Right renal cortex interstitium (tissue), 3 donors: ENCODE measurements around the gene CCNI2. TPM values are rescaled to one million over a fixed set of nuclear protein-coding genes. Genes with fewer than 3 reads are reported as not detected.

Experiments
- DNase-seq, 3 donors: peaks; one replicate each; pipeline ENCODE4 v3.0.0-alpha.2; 2013; ENCODE audit warnings: low read depth in 3 of 3, low spot score in 2 of 3
- polyA plus RNA-seq, 3 donors: library from polyadenylated mRNA; unstranded; fragments of 120-200 nt; gene quantifications; one replicate each; pipeline ENCODE4 v1.2.1, GENCODE V29; 2013; ENCODE audit not compliant: insufficient read length in 3 of 3

The CCNI2 gene
- polyA plus RNA-seq, 3 donors: 2.6 to 4.2 (median 3.0) TPM

DNA sequence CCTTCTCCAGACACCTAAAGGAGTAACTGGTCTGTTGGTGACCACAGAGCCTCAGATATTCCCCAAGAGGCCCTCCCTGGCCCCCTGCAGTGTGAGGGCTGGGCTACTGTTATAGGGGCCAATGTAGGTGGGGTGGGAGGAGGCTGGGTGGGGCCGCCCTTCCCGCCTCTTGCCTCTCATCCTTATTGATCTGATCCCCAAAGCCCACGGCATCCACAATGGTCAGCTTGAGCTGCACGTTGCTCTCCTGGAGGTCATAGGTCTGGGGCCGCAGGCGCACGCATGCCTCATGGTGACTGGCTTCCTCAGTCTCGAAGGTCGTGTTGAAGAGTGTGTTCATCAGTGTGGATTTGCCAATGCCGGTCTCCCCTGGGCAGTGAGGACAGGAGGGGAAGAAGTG lies 16.8 kb downstream of the CCNI2 start:
- no peak for DNase-seq

DNA sequence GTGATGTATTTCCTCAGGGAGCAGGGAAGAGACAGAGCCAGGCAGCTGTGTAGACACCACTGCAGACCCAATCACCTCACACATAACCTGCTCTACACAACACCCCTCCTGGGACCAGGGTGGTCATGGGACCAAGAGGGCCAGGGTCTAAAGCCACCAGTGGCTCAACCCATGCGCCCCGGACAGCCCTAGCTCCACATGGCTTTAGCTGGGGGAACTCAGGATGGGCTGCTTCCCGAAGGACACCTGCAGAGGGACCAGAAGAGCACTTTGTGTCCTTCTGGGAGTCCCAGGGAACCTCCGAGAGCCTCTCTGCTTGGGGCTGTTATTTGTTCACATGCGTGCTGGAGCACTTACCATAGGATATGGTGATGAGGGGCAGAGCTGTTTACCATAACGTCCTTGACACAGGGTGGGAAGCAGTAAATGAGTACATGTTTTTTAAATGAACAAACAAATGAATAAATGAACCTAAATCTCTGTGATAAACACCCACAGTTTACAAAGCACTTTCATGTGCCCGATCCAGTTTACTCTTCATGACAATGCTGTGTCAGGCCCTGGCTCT lies 17.5 kb downstream of the CCNI2 start:
- DNase-seq: no peak

DNA sequence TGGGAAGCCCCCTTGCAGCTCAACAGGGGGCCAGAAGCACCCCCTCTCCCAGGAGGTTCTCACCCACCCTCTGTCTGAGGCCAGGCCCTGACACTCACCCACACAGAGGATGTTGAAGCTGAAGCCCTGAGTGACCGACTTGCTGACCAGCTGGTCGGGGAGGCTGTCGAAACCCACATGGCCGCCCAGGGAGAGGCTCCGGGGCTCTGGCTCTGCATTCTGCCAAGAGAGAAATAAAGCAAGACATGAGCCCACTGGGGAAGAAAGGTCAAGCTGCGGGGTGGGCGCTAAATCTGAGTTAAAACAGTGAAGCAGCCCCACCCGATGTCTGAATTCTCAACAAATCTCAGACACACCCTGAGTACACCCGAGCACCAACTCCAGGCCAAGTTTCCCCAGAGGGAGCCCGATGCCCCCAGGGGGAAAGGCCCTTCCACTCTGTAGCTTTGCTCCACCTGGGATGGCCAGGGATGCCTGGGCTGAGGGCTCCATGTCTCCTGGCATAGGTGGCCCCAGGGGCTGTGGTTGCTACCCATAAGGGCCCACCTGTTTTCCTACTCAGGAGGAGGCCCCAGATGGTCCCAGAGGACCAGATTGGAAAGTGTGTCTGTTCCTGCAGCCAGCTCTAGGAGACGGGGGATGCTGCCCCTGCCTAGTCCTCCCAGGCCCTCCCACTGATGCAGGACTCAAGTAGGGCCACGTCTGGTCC lies 18.2 kb downstream of the CCNI2 start:
- DNase-seq: no peak

GRCh38 chr5:132766020-132766805 lies 19.0 kb downstream of the CCNI2 start:
- no peak for DNase-seq

DNA sequence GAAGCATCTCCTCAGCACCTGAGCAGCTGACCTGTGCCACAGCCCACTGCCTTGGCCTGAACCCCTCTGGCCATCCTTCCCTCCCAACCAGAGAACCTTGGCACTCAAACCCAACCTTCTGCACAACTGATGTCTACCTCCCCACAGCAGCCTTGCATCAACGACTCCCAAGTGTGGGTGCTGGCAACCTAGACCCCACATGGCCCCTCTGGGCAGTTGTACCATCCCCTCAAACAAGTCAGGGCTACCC lies 19.5 kb downstream of the CCNI2 start:
- no peak for DNase-seq

DNA sequence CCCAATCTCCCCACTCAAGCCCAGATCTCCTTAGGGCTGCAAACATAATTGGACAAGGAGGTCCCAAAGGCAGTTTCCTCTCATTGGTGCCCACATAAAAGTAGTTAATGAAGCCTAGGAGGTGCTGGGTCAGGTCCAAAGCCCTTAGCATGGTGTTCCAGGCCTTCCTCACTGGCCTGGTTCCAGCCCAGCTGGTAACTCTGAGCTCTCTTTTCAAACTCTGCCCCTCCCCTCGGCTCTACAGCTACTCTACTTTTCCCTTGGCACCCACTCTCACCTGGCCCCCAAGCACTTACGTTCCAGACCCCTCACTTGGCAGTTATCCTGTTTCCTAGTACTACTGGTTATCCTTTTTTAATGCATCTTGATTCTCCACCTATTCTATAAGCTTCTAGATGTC lies 19.9 kb downstream of the CCNI2 start:
- no peak for DNase-seq

DNA sequence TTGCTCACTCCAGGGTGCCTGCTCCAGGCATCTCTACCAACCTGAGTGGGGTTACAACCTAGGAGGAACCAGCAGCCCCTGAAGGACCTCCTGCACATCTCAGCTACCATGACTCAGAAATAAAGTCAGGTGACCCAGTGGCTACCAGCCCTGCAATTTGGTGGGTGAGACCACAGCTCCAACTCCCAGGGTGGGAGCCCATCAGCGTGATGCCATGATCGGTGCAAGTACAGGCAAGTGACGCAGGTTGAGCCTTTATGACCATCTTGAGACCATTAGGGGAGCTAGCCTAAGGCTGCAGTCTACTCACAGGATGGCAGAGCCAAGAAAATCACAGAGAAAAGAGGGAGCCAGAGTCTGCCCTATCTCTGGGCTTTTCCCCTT lies 21.3 kb downstream of the CCNI2 start:
- DNase-seq: no peak

- DNase-seq: no peak
Observed at GRCh38 chr5:132770476-132771159, 23.4 kb downstream of the CCNI2 start.

GRCh38 chr5:132771503-132771998 lies 24.3 kb downstream of the CCNI2 start:
- DNase-seq: no peak

DNA sequence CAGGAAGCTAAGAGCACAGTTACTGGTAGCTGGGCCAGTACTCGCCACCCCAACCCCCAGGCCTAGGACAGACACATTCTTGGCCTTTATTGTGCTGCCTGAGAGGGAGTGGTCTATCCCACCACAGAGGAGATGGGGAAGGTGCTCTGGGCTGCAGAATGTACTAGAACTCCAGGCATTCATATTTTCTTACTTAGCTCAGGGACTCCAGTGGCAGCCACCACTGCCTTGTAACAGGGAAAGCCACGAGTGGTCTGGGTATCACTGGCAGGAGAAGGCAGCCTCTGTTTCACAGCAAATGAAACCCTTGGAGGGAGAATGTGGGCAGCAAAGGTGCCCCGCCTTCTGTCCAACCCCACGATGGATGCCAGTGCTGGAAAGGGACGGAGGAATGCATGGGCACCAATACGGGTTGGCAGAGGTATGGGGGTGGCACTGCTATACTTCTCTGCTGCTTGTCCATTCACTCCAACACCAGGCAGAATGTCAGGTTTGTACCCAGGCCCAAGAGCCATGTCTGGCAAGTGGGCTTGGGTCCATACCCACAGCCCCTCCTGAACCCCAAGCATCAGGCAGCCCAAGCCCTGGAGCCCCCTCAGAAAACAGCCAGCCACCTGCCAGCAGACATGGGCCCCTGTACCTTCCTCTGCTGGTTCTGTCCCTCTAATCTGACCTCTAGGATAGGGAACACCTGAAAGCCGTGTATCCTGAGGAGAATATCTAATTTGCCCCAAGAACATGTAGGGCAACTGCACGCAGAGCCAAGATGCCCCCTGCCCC lies 25.3 kb downstream of the CCNI2 start:
- no peak for DNase-seq

GRCh38 chr5:132773114-132773513 lies 25.9 kb downstream of the CCNI2 start:
- no peak for DNase-seq

DNA sequence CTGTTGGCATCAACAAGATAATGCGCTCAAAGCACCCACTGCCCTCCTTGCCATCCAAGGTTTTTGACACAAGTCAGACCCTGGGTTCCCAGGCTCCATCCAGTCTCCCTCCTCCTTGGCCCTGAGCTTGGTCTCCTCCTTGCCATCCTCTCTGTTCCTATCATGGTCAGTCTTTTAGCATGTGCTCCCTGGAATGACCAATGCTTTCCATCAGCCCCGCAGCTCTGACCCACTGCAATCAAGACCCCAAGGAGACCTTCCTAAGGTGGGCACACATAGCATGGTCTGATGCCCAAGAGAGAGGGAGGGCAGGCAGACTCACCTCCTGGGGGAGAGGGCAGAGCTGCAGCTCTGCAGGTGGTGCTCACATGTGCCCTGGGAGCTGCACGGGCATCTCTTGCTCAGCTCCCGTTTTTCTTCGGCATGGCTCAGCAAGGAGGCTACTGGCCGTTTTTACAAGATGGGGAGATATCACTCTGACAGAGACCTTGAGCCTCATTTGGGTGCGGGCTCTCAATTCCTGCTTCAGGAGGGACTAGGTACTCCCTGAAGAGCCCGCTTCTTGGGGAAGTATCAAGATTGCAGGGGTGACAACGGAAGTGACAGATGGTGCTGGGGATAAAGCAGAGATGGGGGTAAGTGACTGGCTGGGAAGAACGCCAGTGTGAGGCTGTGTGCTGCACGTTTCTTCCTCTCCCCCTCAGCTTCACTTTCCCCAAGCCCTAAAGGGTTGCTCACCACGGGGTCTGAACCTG lies 26.6 kb downstream of the CCNI2 start:
- no peak for DNase-seq

- no peak for DNase-seq
Observed at GRCh38 chr5:132774406-132774805, 27.2 kb downstream of the CCNI2 start.

- DNase-seq: no peak
Observed at GRCh38 chr5:132774896-132775295, 27.7 kb downstream of the CCNI2 start.

DNA sequence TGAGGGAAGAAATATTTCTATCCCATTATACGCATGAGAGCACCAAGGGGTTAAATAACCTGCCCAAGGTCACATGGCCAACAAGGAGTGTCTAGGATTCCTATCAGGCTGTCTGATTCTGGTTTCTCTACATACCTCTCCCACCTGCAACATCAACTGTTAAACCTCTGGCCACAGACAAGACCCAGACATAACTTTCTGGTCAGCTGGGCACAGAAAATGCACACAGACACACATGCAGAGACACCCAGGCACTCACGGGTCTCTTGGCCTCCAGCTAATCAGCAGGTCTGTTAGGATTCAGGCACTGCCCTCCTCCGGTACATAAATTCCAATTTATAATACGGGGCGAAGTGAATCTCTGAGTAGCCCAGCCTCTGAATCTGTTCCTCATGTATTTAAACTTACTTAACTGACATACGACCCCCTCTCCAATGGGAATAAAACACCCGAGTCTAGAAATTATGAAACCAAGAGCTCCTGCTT lies 28.3 kb downstream of the CCNI2 start:
- no peak for DNase-seq

DNA sequence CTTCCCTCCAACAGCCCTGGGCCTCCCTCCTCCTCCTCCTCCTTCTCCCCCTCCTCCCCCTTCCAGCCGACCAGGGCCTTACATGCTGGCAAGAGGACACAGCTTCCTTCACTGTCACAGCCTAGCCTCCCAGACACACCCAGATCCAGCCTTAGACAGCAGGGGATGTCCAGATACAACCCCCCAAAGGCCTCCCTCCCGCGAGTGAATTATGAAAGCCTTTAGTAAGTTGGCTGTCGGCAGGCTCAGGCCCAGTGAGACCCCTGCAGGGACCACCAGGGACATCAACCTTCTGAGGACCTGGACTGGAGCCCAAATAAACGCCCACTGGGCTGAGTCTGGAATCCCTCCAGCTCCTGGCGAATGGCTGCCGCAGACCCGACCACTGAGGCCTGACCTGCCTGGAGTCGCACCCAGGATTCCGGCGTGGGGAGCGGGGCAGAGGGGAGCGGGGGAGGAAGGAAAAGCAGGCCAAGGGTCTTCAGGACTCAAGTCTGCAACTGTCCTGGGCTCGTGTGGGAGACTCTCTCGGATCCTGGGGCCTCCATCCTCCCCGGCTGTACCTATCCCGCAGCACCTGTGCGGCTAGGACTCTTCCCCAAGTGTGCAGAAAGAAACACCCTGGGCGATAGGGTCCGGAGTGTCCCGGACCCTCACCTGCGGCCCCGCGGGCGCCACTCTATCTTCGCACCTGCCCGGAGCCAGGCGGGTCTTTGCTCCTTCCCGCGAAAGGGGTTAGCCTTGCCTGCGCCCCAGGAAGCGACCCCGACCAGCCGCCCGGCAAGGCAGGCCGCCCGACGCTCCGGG lies 29.1 kb downstream of the CCNI2 start:
- DNase-seq: no peak

DNA sequence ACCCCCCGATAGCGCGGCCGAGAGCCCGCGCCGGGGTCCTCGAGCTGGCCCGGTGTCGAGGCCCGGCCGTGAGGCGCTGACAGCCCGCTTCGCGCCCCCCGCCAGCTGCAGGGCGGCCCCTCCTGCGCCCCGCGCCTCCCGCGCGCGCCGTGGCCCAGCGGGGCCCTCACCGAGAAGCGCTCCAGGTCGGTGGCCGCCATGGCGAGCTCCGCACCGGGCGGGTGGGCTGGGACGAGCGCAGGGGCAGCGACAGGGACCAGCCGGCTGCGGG lies 29.6 kb downstream of the CCNI2 start:
- DNase-seq: no peak

GRCh38 chr5:132777209-132778069 lies 30.2 kb downstream of the CCNI2 start, which contains the start of gene SEPTIN8:
SEPTIN8 (minus strand) TSS chr5:132777239; CDS start chr5:132777137, 102 bp downstream.
- no peak for DNase-seq
